Activated B cell treated with CpG ODN at 0.5 μM for 24 hours (primary cell): ENCODE results near the gene MIXL1. TPM values are rescaled to one million over a fixed set of nuclear protein-coding genes. Genes with fewer than 3 reads are reported as not detected.
A peak's percentile ranks its signal among the peaks of the same experiment; 100 is the strongest.

Experiments used
- ATAC-seq: fragments of 200-7000 bp; cut with Tn5 transposase; one replicate; pipeline ENCODE4 v1.10.0; 2021; ENCODE audit warnings: low read depth, mild to moderate bottlenecking, moderate library complexity
- CTCF ChIA-PET: fragments of 350-600 bp; sonication (Branson Sonifier 250); formaldehyde crosslinking; loops from one replicate; lab custom pipeline; 2021; ENCODE audit warnings: antibody characterized with exemption; lab: Charles Lee
- POLR2A ChIA-PET: fragments of 350-600 bp; sonication (Branson Sonifier 250); formaldehyde crosslinking; loops from one replicate; lab custom pipeline; 2021; ENCODE audit warnings: antibody characterized with exemption; lab: Charles Lee
- DNase-seq: peaks from one replicate; pipeline ENCODE4 v3.0.0; 2022
- H3K27ac Mint-ChIP-seq: one replicate; pipeline ENCODE4 v1.8.0; 2020; ENCODE audit warnings: mixed read lengths
- H3K27me3 Mint-ChIP-seq: one replicate; pipeline ENCODE4 v1.8.0; 2021; ENCODE audit warnings: mixed read lengths
- H3K36me3 Mint-ChIP-seq: one replicate; pipeline ENCODE4 v1.8.0; 2021; ENCODE audit warnings: low read depth, mixed read lengths
- H3K4me1 Mint-ChIP-seq: one replicate; pipeline ENCODE4 v1.8.0; 2021; ENCODE audit warnings: mixed read lengths
- H3K4me3 Mint-ChIP-seq: one replicate; pipeline ENCODE4 v1.8.0; 2020; ENCODE audit warnings: mild to moderate bottlenecking, mixed read lengths
- H3K9me3 Mint-ChIP-seq: one replicate; pipeline ENCODE4 v1.8.0; 2020; ENCODE audit warnings: mixed read lengths
- CTCF ChIP-seq: fragments of 200-600 bp; IDR thresholded peaks from one replicate; pipeline ENCODE4 v1.8.0; 2022; ENCODE audit warnings: antibody characterized with exemption, mild to moderate bottlenecking
- intact Hi-C: fragments of 100-400 bp; cut with micrococcal nuclease; formaldehyde crosslinking; loops from one replicate; pipeline ENCODE4 v1.15.1; 2024
- total RNA-seq: library from RNA; stranded (reverse); gene quantifications from 2 replicates; pipeline ENCODE4 v1.2.3, GENCODE V29; 2022

Gene MIXL1
- total RNA-seq, 1 donor from 2014 or later = 0.75 TPM

GRCh38 chr1:226220473-226221189 is 2.8 kb upstream of the MIXL1 start:
- no peak for DNase-seq
- ATAC-seq = no peak
- POLR2A ChIA-PET = no interaction called here
- H3K27ac Mint-ChIP-seq = no peak overlapping the region
- no peak for TF ChIP-seq CTCF
- H3K4me3 Mint-ChIP-seq = no peak overlapping the region
- H3K27me3 Mint-ChIP-seq = peaks cover 2% of the 10 kb centered on the region
- intact Hi-C loops = loop anchor here (10.0 kb wide), 1 partner anchor 54 kb away; no protein-coding TSS in a partner anchor
- no peaks in the 10 kb centered on the region for H3K9me3 Mint-ChIP-seq
- CTCF ChIA-PET = no interaction called here
- no peaks in the 10 kb centered on the region for H3K36me3 Mint-ChIP-seq
- peaks cover 7% of the 10 kb centered on the region for H3K4me1 Mint-ChIP-seq

GRCh38 chr1:226222686-226223085 is 778 bp upstream of the MIXL1 start:
- Mint-ChIP-seq H3K36me3 (no peaks in the 10 kb centered on the region), H3K4me3 (peak overlapping the region; percentile 44), H3K27me3 (peaks cover 4% of the 10 kb centered on the region), H3K27ac (no peak overlapping the region), H3K4me1 (peaks cover 6% of the 10 kb centered on the region), H3K9me3 (no peaks in the 10 kb centered on the region)
- DNase-seq (no peak), ATAC-seq (no peak)
- ChIA-PET CTCF (no interaction called here), POLR2A (no interaction called here)
- intact Hi-C loops = loop anchor here (10.0 kb wide), 1 partner anchor 52 kb away; no protein-coding TSS in a partner anchor
- no peak for TF ChIP-seq CTCF

GRCh38 chr1:226223786-226224244 is 351 bp downstream of the MIXL1 start:
- Mint-ChIP-seq H3K9me3 (no peaks in the 10 kb centered on the region), H3K27me3 (peaks cover 4% of the 10 kb centered on the region), H3K4me3 (peak overlapping the region; percentile 89), H3K27ac (no peak overlapping the region), H3K4me1 (peaks cover 6% of the 10 kb centered on the region), H3K36me3 (no peaks in the 10 kb centered on the region)
- ChIA-PET POLR2A (interaction anchor here (0.6 kb wide), 1 partner anchor 55 kb away, joined by 3 read pairs; no protein-coding TSS in a partner anchor), CTCF (interaction anchor here (1.0 to 1.2 kb wide), 3 partner anchors 9 to 98 kb away, joined by 3 read pairs; no protein-coding TSS in a partner anchor)
- DNase-seq = peak; percentile 52
- ATAC-seq = peak; percentile 74
- intact Hi-C loops = loop anchor here (10.0 kb wide), 1 partner anchor 51 kb away; no protein-coding TSS in a partner anchor
- no peak for TF ChIP-seq CTCF

- ATAC-seq = no peak
- Mint-ChIP-seq H3K27ac (no peak overlapping the region), H3K36me3 (peaks cover 2% of the 10 kb centered on the region)
Observed at GRCh38 chr1:226226601-226227000, 3.1 kb downstream of the MIXL1 start.

More at GRCh38 chr1:226226601-226227000, 3.1 kb downstream of the MIXL1 start:
- intact Hi-C loops = loop anchor here (10.0 kb wide), 1 partner anchor 48 kb away; no protein-coding TSS in a partner anchor
- Mint-ChIP-seq H3K9me3 (no peaks in the 10 kb centered on the region), H3K4me1 (peaks cover 6% of the 10 kb centered on the region), H3K27me3 (peaks cover 4% of the 10 kb centered on the region), H3K4me3 (no peak overlapping the region)
- no peak for TF ChIP-seq CTCF
- POLR2A ChIA-PET = interaction anchor here (0.7 kb wide), 1 partner anchor 1708 kb away, joined by 5 read pairs; no protein-coding TSS in a partner anchor
- CTCF ChIA-PET = no interaction called here
- no peak for DNase-seq
